GM10248 (cell line): Measurements from ENCODE around the gene GRK5.

Experiments used
- CTCF ChIA-PET: fragments of 300-600 bp; sonication (Branson Sonifier 250); formaldehyde crosslinking; extraction: SDS; loops from one replicate; lab custom pipeline; 2021; ENCODE audit warnings: antibody characterized with exemption; lab: Yijun Ruan, JAX
- POLR2A ChIA-PET: fragments of 350-650 bp; sonication (Branson Sonifier 250); formaldehyde crosslinking; extraction: SDS; loops from one replicate; lab custom pipeline; 2020; ENCODE audit warnings: antibody characterized with exemption; lab: Yijun Ruan, JAX
- DNase-seq: peaks from one replicate; pipeline ENCODE4 v3.0.0; 2012; ENCODE audit errors: extremely low spot score
- TF ChIP-seq, protein P1 (sequence below): IDR thresholded peaks from 2 replicates; pipeline ENCODE4 v1.5.1; 2012; ENCODE audit warnings: mild to moderate bottlenecking, low read depth; ENCODE audit errors: extremely low read depth, missing control alignments, control extremely low read depth

The GRK5 gene

DNA sequence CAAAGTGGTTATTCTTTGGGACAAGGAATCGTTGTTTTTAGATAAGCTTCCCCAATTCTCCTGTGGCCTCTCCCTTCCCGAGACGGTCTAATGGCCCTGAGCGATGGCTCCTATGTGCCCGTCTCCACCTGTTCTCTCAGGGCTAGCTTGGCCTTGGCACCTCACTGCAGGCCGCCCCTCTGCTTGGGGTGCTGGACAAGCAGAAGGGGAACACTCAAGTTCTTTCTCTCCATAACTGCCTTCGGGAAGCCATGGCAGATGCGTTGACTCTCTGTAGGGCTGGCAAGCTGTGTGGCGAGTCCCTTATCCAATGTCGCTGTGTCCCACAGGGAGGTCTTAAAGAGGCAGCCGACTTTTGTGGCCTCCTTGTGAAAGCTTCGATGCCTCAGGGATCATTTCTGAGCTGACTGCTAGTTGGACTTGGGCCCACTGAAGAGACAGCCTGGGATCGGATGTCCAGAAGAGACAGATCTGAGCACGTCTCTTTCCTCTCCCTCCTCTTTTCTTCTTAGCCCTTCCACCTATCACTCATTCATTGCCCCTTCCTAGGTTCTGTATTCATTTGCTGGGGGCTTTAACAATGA lies 70.8 kb downstream of the GRK5 start:
- TF ChIP-seq, protein P1, sequence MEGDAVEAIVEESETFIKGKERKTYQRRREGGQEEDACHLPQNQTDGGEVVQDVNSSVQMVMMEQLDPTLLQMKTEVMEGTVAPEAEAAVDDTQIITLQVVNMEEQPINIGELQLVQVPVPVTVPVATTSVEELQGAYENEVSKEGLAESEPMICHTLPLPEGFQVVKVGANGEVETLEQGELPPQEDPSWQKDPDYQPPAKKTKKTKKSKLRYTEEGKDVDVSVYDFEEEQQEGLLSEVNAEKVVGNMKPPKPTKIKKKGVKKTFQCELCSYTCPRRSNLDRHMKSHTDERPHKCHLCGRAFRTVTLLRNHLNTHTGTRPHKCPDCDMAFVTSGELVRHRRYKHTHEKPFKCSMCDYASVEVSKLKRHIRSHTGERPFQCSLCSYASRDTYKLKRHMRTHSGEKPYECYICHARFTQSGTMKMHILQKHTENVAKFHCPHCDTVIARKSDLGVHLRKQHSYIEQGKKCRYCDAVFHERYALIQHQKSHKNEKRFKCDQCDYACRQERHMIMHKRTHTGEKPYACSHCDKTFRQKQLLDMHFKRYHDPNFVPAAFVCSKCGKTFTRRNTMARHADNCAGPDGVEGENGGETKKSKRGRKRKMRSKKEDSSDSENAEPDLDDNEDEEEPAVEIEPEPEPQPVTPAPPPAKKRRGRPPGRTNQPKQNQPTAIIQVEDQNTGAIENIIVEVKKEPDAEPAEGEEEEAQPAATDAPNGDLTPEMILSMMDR, result no peak
- ChIA-PET CTCF (interaction anchor here (1.0 kb wide), 1 partner anchor 19 kb away, joined by 3 read pairs; no protein-coding TSS in a partner anchor), POLR2A (no interaction called here)
- DNase-seq, result no peak

DNA sequence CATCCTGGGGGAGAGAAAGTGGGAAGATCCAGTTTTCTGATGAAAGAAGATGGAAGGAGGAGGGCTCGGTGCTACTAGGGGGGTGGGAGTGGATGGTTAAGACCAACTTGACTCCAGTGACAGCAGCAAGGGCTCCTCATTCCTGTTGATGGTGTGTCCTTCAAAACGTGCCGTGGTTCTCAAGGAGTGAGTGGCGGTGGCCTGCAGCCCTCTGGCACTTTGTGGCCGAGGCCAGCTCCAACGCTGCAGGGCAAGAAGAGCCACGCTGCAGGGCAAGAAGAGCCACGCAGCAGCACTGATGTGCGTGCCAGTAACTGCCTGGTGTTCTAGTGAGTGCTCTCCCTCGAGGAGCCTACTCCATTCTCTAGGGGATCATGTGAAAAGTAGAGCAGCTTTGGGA lies 72.1 kb downstream of the GRK5 start:
- ChIA-PET POLR2A (no interaction called here), CTCF (no interaction called here)
- DNase-seq, result no peak
- TF ChIP-seq, protein P1, result no peak

DNA sequence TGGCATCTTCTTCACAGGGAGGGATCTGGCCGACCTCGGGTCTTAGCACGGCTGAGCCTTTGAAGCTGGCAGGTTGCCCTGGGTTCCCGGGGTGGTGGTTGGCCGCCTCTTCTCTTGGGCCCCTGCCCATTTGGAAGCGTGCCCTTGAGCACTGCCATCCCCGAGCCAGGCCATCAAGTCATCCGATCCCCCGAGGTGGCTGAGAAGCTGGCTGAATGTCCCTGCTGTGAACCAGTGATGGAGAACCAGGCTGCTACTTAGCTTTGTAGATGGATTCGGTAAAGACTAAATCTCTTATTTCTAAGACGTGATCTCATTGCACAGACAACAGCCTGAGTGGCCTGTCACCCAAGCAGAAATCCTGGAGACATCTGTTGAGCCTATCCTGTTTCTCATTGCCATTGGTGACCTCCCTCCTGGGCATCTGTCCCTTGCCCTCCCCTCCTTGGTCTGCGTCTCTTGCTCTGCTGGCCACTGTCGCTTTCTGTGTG lies 74.3 kb downstream of the GRK5 start:
- DNase-seq, result no peak
- CTCF ChIA-PET, result interaction anchor here (1.1 to 4.9 kb wide), 4 partner anchors 8 to 75 kb away, joined by 3 to 32 read pairs (median 13); partner anchors contain the start of gene GRK5
- TF ChIP-seq, protein P1, result no peak
- POLR2A ChIA-PET, result interaction anchor here (0.6 kb wide), 1 partner anchor 23 kb away, joined by 4 read pairs; no protein-coding TSS in a partner anchor

DNA sequence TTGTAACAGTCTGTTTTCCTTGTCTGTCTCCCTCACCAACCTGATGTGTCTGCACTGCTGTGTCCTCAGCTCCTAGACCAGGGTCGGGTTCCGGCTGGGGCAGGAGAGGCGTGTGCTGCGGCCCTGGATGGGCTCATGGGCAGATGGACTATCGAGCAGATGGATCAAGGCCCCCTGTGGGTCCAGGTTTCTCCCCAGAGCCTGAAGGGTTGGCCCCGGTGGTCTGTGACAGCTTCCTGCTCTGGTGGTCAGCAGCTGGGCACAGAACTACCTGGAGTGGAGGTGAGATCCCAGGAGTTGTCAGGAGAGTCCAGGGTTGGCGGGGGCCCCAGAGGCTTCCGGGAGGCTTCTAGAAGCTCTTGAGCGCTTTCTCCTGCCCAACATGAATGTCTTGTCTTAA lies 75.1 kb downstream of the GRK5 start:
- ChIA-PET CTCF (interaction anchor here (1.0 to 4.9 kb wide), 5 partner anchors 10 to 83 kb away, joined by 5 to 32 read pairs (median 12); partner anchors contain the start of gene GRK5), POLR2A (no interaction called here)
- TF ChIP-seq, protein P1, result no peak
- no peak for DNase-seq

DNA sequence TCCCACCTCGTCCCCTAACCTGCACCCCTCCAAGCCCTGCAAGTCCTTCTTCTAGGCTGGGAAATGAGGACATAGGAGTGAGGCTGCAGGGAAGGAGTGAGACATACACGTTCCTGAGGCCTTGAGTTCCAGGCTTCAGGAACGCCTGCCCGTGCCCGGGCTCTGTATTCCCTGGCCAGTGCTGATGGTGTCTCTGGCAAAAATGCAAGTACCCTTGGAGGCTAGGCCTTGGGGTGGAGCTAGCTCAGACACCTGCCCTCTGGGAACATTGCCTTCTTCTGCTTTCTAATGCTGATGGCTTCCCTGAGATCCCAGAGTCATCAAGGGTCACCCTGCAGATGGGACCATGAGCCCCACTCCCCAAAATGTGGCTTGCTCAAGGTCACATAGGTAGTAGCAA lies 76.0 kb downstream of the GRK5 start:
- ChIA-PET CTCF (interaction anchor here (1.3 to 4.9 kb wide), 4 partner anchors 10 to 76 kb away, joined by 5 to 32 read pairs (median 13); partner anchors contain the start of gene GRK5), POLR2A (no interaction called here)
- TF ChIP-seq, protein P1, result no peak
- no peak for DNase-seq

DNA sequence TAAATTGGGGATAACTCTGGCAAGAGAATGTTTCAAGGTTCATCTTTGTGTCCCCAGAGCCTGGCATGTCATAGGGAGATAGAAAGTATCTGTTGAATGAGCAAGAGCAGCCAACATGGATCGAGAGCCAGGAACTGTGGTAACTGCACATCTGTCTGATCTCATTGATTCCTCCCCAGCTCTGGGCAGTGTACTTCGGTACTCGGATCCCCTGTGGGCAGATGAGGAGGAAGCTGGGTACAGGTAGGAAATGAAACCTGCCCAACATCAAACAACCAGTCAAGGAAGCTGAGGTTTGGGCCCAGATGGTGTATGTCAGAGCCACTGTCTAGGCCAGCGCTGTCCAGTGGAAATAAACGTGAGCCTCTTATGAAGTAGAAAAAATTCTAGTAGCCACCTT lies 76.4 kb downstream of the GRK5 start:
- no peak for DNase-seq
- ChIA-PET POLR2A (no interaction called here), CTCF (interaction anchor here (3.1 to 4.9 kb wide), 3 partner anchors 11 to 77 kb away, joined by 12 to 32 read pairs (median 14); partner anchors contain the start of gene GRK5)
- TF ChIP-seq, protein P1, result no peak
